MM.1S (cell line): ENCODE measurements around the gene SMARCA4.

ENCODE experiments used
- DNase-seq: peaks from one replicate; pipeline ENCODE4 v3.0.0-alpha.2; 2015
- H2AFZ ChIP-seq: fragments of 300-600 bp; sonication (generic); 2 replicates; pipeline ENCODE4 v1.6.0; 2016; ENCODE audit warnings: antibody characterized with exemption, low read length
- H3F3A ChIP-seq: fragments of 300-600 bp; sonication (generic); 2 replicates; pipeline ENCODE4 v1.6.1; 2016; ENCODE audit warnings: mild to moderate bottlenecking, antibody characterized with exemption, low read length, moderate library complexity, mixed read lengths; ENCODE audit not compliant: insufficient read depth
- H3K27ac ChIP-seq: fragments of 300-600 bp; sonication (generic); 2 replicates; pipeline ENCODE4 v1.5.1; 2016; ENCODE audit warnings: mild to moderate bottlenecking, low read length
- H3K27me3 ChIP-seq: fragments of 300-600 bp; sonication (generic); replicated peaks from 2 replicates; pipeline ENCODE4 v1.6.0; 2016; ENCODE audit warnings: low read length; ENCODE audit not compliant: insufficient read depth
- H3K36me3 ChIP-seq: fragments of 300-600 bp; sonication (generic); replicated peaks from 2 replicates; pipeline ENCODE4 v1.6.1; 2016; ENCODE audit warnings: mild to moderate bottlenecking, low read length, mixed read lengths; ENCODE audit not compliant: insufficient read depth
- H3K4me1 ChIP-seq: fragments of 300-600 bp; sonication (generic); 2 replicates; pipeline ENCODE4 v1.6.1; 2016; ENCODE audit warnings: low read length, mixed read lengths
- H3K4me2 ChIP-seq: fragments of 300-600 bp; sonication (generic); 2 replicates; pipeline ENCODE4 v1.6.0; 2016; ENCODE audit warnings: low read depth, low read length
- H3K4me3 ChIP-seq: fragments of 300-600 bp; sonication (generic); 2 replicates; pipeline ENCODE4 v1.5.1; 2016; ENCODE audit warnings: low read length, mixed read lengths
- H3K79me2 ChIP-seq: fragments of 300-600 bp; sonication (generic); 2 replicates; pipeline ENCODE4 v1.6.1; 2016; ENCODE audit warnings: mixed run types, low read length, mixed read lengths
- H3K9ac ChIP-seq: fragments of 300-600 bp; sonication (generic); 2 replicates; pipeline ENCODE4 v1.6.1; 2016; ENCODE audit warnings: low read length, mixed read lengths
- H3K9me2 ChIP-seq: fragments of 300-600 bp; sonication (generic); replicated peaks from 2 replicates; pipeline ENCODE4 v1.6.1; 2016; ENCODE audit warnings: mild to moderate bottlenecking, low read length, mixed read lengths; ENCODE audit not compliant: insufficient read depth
- H3K9me3 ChIP-seq: fragments of 300-600 bp; sonication (generic); replicated peaks from 2 replicates; pipeline ENCODE4 v1.6.1; 2016; ENCODE audit warnings: mild to moderate bottlenecking, low read length, mixed read lengths; ENCODE audit not compliant: insufficient read depth
- H4K20me1 ChIP-seq: fragments of 300-600 bp; sonication (generic); 2 replicates; pipeline ENCODE4 v1.6.1; 2016; ENCODE audit warnings: mild to moderate bottlenecking, low read length, moderate library complexity, mixed read lengths; ENCODE audit not compliant: insufficient read depth
- CTCF ChIP-seq: fragments of 300-600 bp; sonication (generic); IDR thresholded peaks from 2 replicates; pipeline ENCODE4 v1.5.1; 2016; ENCODE audit warnings: antibody characterized with exemption, low read length, mixed read lengths
- EZH2 ChIP-seq: fragments of 300-600 bp; sonication (generic); optimal IDR thresholded peaks from 2 replicates; pipeline ENCODE3; 2017; ENCODE audit warnings: low read depth, mild to moderate bottlenecking, antibody characterized with exemption, low read length, mixed read lengths
- EZH2phosphoT487 ChIP-seq: fragments of 300-600 bp; sonication (generic); IDR thresholded peaks from 2 replicates; pipeline ENCODE4 v1.6.1; 2018; ENCODE audit warnings: antibody characterized with exemption, low read length

SMARCA4 gene

GRCh38 chr19:11066326-11066725 lies 105.5 kb downstream of the SMARCA4 start:
- Histone ChIP-seq H3K9me3 (no peaks in the 10 kb centered on the region), H3K4me3 (no peak overlapping the region), H3K27me3 (no peaks in the 10 kb centered on the region), H4K20me1 (no peaks in the 10 kb centered on the region), H3K4me2 (no peak overlapping the region), H2AFZ (no peak overlapping the region), H3K27ac (no peak overlapping the region), H3K9ac (no peak overlapping the region), H3K36me3 (no peaks in the 10 kb centered on the region), H3K9me2 (no peaks in the 10 kb centered on the region), H3K4me1 (no peaks in the 10 kb centered on the region), H3F3A (no peaks in the 10 kb centered on the region), H3K79me2 (no peaks in the 10 kb centered on the region)
- no peak for TF ChIP-seq EZH2
- no peak for TF ChIP-seq CTCF
- TF ChIP-seq EZH2phosphoT487, result no peak
- DNase-seq, result no peak

GRCh38 chr19:11067356-11068113 lies 106.7 kb downstream of the SMARCA4 start:
- Histone ChIP-seq H3K4me3 (no peak overlapping the region), H3K4me1 (no peaks in the 10 kb centered on the region), H3K9ac (no peak overlapping the region), H4K20me1 (no peaks in the 10 kb centered on the region), H2AFZ (no peak overlapping the region), H3K79me2 (no peaks in the 10 kb centered on the region), H3K27ac (no peak overlapping the region), H3K4me2 (no peak overlapping the region), H3K9me3 (no peaks in the 10 kb centered on the region), H3K27me3 (no peaks in the 10 kb centered on the region), H3K36me3 (no peaks in the 10 kb centered on the region), H3K9me2 (no peaks in the 10 kb centered on the region), H3F3A (no peaks in the 10 kb centered on the region)
- TF ChIP-seq EZH2 (no peak), EZH2phosphoT487 (no peak), CTCF (no peak)
- DNase-seq, result no peak

- Histone ChIP-seq H3K4me3 (no peak overlapping the region), H3K27ac (no peak overlapping the region), H3K9me3 (no peaks in the 10 kb centered on the region), H3K79me2 (no peaks in the 10 kb centered on the region), H3F3A (no peaks in the 10 kb centered on the region), H2AFZ (no peak overlapping the region), H3K4me2 (no peak overlapping the region), H3K4me1 (no peaks in the 10 kb centered on the region), H3K27me3 (no peaks in the 10 kb centered on the region), H3K9me2 (no peaks in the 10 kb centered on the region), H4K20me1 (no peaks in the 10 kb centered on the region), H3K36me3 (no peaks in the 10 kb centered on the region), H3K9ac (no peak overlapping the region)
- DNase-seq, result no peak
- no peak for TF ChIP-seq CTCF
- TF ChIP-seq EZH2, result no peak
- no peak for TF ChIP-seq EZH2phosphoT487
These were observed 108.7 kb downstream of the SMARCA4 start for GRCh38 chr19:11069561-11069960.
